K562 treated with DMSO at 1 percent for 24 hours (cell line): ENCODE results near the gene USP17L13. TPM values are rescaled to one million over a fixed set of nuclear protein-coding genes. Genes with fewer than 3 reads are reported as not detected.

Source experiments
- total RNA-seq: library from RNA; unstranded; fragments of 300-600 nt; gene quantifications from 2 replicates; pipeline ENCODE4 v1.2.3, GENCODE V29; 2022; ENCODE audit warnings: low read depth; ENCODE audit not compliant: insufficient read depth

Gene USP17L13, protein sequence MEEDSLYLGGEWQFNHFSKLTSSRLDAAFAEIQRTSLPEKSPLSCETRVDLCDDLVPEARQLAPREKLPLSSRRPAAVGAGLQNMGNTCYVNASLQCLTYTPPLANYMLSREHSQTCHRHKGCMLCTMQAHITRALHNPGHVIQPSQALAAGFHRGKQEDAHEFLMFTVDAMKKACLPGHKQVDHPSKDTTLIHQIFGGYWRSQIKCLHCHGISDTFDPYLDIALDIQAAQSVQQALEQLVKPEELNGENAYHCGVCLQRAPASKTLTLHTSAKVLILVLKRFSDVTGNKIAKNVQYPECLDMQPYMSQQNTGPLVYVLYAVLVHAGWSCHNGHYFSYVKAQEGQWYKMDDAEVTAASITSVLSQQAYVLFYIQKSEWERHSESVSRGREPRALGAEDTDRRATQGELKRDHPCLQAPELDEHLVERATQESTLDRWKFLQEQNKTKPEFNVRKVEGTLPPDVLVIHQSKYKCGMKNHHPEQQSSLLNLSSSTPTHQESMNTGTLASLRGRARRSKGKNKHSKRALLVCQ
- total RNA-seq: not detected in 2 replicates

GRCh38 chr4:9224596-9224995 is at the start of gene USP17L13:
Gene USP17L13 (plus strand): TSS chr4:9224896. CDS start chr4:9224896, 0 bp downstream.

DNA sequence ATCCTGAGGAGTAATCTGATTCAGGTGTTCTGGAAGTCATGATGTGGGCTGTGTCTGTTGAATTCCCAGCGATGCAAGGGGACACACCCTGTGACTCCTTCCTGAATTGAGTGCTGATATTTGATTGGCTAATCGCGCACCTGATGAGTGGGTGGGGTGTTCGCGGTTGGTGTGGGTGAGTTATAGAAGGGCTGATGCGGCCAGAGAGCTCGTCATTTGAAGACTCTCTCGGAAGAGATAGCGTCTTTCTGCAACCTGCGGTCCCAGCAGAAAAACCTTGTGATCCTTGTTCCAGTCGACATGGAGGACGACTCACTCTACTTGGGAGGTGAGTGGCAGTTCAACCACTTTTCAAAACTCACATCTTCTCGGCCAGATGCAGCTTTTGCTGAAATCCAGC is 14.3 kb upstream of the USP17L13 start, which contains the start of gene USP17L10:
Gene USP17L10, plus strand, starts transcription at position 301 of the 400 bp plus-strand sequence. Its CDS starts 0 bp downstream, at position 301.

DNA sequence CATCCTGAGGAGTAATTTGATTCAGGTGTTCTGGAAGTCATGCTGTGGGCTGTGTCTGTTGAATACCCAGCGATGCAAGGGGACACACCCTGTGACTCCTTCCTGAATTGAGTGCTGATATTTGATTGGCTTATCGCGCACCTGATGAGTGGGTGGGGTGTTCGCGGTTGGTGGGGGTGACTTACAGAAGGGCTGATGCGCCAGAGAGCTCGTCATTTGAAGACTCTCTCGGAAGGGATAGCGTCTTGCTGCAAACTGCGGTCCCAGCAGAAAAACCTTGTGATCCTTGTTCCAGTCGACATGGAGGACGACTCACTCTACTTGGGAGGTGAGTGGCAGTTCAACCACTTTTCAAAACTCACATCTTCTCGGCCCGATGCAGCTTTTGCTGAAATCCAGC is 9.6 kb upstream of the USP17L13 start, which contains the start of gene USP17L11:
Gene USP17L11, plus strand, starts transcription at position 301 of the 400 bp plus-strand sequence. Its CDS starts 0 bp downstream, at position 301.

DNA sequence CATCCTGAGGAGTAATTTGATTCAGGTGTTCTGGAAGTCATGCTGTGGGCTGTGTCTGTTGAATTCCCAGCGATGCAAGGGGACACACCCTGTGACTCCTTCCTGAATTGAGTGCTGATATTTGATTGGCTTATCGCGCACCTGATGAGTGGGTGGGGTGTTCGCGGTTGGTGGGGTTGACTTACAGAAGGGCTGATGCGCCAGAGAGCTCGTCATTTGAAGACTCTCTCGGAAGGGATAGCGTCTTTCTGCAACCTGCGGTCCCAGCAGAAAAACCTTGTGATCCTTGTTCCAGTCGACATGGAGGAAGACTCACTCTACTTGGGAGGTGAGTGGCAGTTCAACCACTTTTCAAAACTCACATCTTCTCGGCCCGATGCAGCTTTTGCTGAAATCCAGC is 4.8 kb upstream of the USP17L13 start, which contains the start of gene USP17L12:
Gene USP17L12, plus strand, starts transcription at position 301 of the 400 bp plus-strand sequence. Its CDS starts 0 bp downstream, at position 301.

DNA sequence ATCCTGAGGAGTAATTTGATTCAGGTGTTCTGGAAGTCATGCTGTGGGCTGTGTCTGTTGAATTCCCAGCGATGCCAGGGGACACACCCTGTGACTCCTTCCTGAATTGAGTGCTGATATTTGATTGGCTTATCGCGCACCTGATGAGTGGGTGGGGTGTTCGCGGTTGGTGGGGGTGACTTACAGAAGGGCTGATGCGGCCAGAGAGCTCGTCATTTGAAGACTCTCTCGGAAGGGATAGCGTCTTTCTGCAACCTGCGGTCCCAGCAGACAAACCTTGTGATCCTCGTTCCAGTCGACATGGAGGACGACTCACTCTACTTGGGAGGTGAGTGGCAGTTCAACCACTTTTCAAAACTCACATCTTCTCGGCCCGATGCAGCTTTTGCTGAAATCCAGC is 9.4 kb downstream of the USP17L13 start, which contains the start of gene USP17L15:
Gene USP17L15, plus strand, starts transcription at position 301 of the 400 bp plus-strand sequence. Its CDS starts 0 bp downstream, at position 301.

DNA sequence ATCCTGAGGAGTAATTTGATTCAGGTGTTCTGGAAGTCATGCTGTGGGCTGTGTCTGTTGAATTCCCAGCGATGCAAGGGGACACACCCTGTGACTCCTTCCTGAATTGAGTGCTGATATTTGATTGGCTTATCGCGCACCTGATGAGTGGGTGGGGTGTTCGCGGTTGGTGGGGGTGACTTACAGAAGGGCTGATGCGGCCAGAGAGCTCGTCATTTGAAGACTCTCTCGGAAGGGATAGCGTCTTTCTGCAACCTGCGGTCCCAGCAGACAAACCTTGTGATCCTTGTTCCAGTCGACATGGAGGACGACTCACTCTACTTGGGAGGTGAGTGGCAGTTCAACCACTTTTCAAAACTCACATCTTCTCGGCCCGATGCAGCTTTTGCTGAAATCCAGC is 18.9 kb downstream of the USP17L13 start, which contains the start of gene USP17L17:
Gene USP17L17, plus strand, starts transcription at position 301 of the 400 bp plus-strand sequence. Its CDS starts 0 bp downstream, at position 301.

GRCh38 chr4:9247953-9248680 is 23.4 kb downstream of the USP17L13 start, which contains the start of gene USP17L18:
Gene USP17L18 (plus strand): TSS chr4:9248630. CDS start chr4:9248630, 0 bp downstream.

GRCh38 chr4:9253078-9253477 is 28.4 kb downstream of the USP17L13 start, which contains the start of gene USP17L19:
Gene USP17L19 (plus strand): TSS chr4:9253378. CDS start chr4:9253378, 0 bp downstream.

DNA sequence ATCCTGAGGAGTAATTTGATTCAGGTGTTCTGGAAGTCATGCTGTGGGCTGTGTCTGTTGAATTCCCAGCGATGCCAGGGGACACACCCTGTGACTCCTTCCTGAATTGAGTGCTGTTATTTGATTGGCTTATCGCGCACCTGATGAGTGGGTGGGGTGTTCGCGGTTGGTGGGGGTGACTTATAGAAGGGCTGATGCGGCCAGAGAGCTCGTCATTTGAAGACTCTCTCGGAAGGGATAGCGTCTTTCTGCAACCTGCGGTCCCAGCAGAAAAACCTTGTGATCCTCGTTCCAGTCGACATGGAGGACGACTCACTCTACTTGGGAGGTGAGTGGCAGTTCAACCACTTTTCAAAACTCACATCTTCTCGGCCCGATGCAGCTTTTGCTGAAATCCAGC is 33.1 kb downstream of the USP17L13 start, which contains the start of gene USP17L20:
Gene USP17L20, plus strand, starts transcription at position 301 of the 400 bp plus-strand sequence. Its CDS starts 0 bp downstream, at position 301.

GRCh38 chr4:9262572-9262971 is 37.9 kb downstream of the USP17L13 start, which contains the start of gene USP17L21:
Gene USP17L21 (plus strand): TSS chr4:9262872. CDS start chr4:9262872, 0 bp downstream.

DNA sequence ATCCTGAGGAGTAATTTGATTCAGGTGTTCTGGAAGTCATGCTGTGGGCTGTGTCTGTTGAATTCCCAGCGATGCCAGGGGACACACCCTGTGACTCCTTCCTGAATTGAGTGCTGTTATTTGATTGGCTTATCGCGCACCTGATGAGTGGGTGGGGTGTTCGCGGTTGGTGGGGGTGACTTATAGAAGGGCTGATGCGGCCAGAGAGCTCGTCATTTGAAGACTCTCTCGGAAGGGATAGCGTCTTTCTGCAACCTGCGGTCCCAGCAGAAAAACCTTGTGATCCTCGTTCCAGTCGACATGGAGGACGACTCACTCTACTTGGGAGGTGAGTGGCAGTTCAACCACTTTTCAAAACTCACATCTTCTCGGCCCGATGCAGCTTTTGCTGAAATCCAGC is 42.6 kb downstream of the USP17L13 start, which contains the start of gene USP17L22:
Gene USP17L22, plus strand, starts transcription at position 301 of the 400 bp plus-strand sequence. Its CDS starts 0 bp downstream, at position 301.

Other genes starting within 250 kb of the USP17L13 start
- gene FAM90A26, start 54.5 kb upstream of the USP17L13 start, total RNA-seq: not detected in 2 replicates
- not detected in 2 replicates for gene USP17L10, start 14.2 kb upstream of the USP17L13 start, total RNA-seq
- gene USP17L11, start 9.5 kb upstream of the USP17L13 start, total RNA-seq: not detected in 2 replicates
- gene USP17L12, start 4.7 kb upstream of the USP17L13 start, total RNA-seq: not detected in 2 replicates
- gene USP17L15, start 9.5 kb downstream of the USP17L13 start, total RNA-seq: not detected in 2 replicates
- not detected in 2 replicates for gene USP17L17, start 19.0 kb downstream of the USP17L13 start, total RNA-seq
- not detected in 2 replicates for gene USP17L18, start 23.7 kb downstream of the USP17L13 start, total RNA-seq
- gene USP17L19, start 28.5 kb downstream of the USP17L13 start, total RNA-seq: not detected in 2 replicates
- gene USP17L20, start 33.2 kb downstream of the USP17L13 start, total RNA-seq: not detected in 2 replicates
- not detected in 2 replicates for gene USP17L21, start 38.0 kb downstream of the USP17L13 start, total RNA-seq
- gene USP17L22, start 42.7 kb downstream of the USP17L13 start, total RNA-seq: not detected in 2 replicates
- not detected in 2 replicates for gene USP17L24, start 100.3 kb downstream of the USP17L13 start, total RNA-seq
- not detected in 2 replicates for gene USP17L25, start 105.0 kb downstream of the USP17L13 start, total RNA-seq
- not detected in 2 replicates for gene USP17L26, start 109.8 kb downstream of the USP17L13 start, total RNA-seq
- gene USP17L5, start 114.5 kb downstream of the USP17L13 start, total RNA-seq: not detected in 2 replicates
- not detected in 2 replicates for gene USP17L27, start 119.3 kb downstream of the USP17L13 start, total RNA-seq
- not detected in 2 replicates for gene USP17L28, start 124.0 kb downstream of the USP17L13 start, total RNA-seq
- not detected in 2 replicates for gene USP17L29, start 128.7 kb downstream of the USP17L13 start, total RNA-seq
- gene USP17L30, start 138.2 kb downstream of the USP17L13 start, total RNA-seq: not detected in 2 replicates
- gene DEFB131A, start 219.5 kb downstream of the USP17L13 start, total RNA-seq: not detected in 2 replicates